Hepatocyte (in vitro differentiated cells): ENCODE results near the gene UPF3B. TPM values are rescaled to one million over a fixed set of nuclear protein-coding genes. Genes with fewer than 3 reads are reported as not detected.

Experiments used
- DNase-seq: peaks from one replicate; pipeline ENCODE4 v3.0.0-alpha.2; 2016; ENCODE audit warnings: low spot score
- H2AFZ ChIP-seq: fragments of 200-600 bp; sonication (generic); 2 replicates; pipeline ENCODE4 v1.6.0; 2016; ENCODE audit warnings: antibody characterized with exemption, mild to moderate bottlenecking
- H3K27ac ChIP-seq: fragments of 200-600 bp; sonication (generic); 2 replicates; pipeline ENCODE4 v1.5.1; 2016; ENCODE audit warnings: mild to moderate bottlenecking
- H3K27me3 ChIP-seq: fragments of 200-600 bp; sonication (generic); 2 replicates; pipeline ENCODE4 v1.6.1; 2016
- H3K36me3 ChIP-seq: fragments of 200-600 bp; sonication (generic); replicated peaks from 2 replicates; pipeline ENCODE4 v1.5.1; 2016; ENCODE audit warnings: low read depth; ENCODE audit not compliant: insufficient read depth
- H3K4me1 ChIP-seq: fragments of 200-600 bp; sonication (generic); 2 replicates; pipeline ENCODE4 v1.5.1; 2016; ENCODE audit warnings: mild to moderate bottlenecking, moderate library complexity; ENCODE audit not compliant: insufficient read depth
- H3K4me2 ChIP-seq: fragments of 200-600 bp; sonication (generic); 2 replicates; pipeline ENCODE4 v1.6.0; 2016
- H3K4me3 ChIP-seq: fragments of 200-600 bp; sonication (generic); 2 replicates; pipeline ENCODE4 v1.5.1; 2016; ENCODE audit warnings: mild to moderate bottlenecking
- H3K79me2 ChIP-seq: fragments of 200-600 bp; sonication (generic); 2 replicates; pipeline ENCODE4 v1.6.0; 2017; ENCODE audit warnings: mild to moderate bottlenecking
- H3K9me2 ChIP-seq: fragments of 200-600 bp; sonication (generic); replicated peaks from 2 replicates; pipeline ENCODE4 v1.6.0; 2017; ENCODE audit warnings: mild to moderate bottlenecking; ENCODE audit not compliant: insufficient read depth
- H3K9me3 ChIP-seq: fragments of 200-600 bp; sonication (generic); 2 replicates; pipeline ENCODE4 v1.5.1; 2016; ENCODE audit warnings: low read depth, mild to moderate bottlenecking
- H4K20me1 ChIP-seq: fragments of 200-600 bp; sonication (generic); 2 replicates; pipeline ENCODE4 v1.6.0; 2016; ENCODE audit warnings: mild to moderate bottlenecking; ENCODE audit not compliant: insufficient read depth, poor library complexity, severe bottlenecking
- CTCF ChIP-seq: fragments of 200-600 bp; sonication (generic); IDR thresholded peaks from 2 replicates; pipeline ENCODE4 v1.5.1; 2016; ENCODE audit warnings: antibody characterized with exemption, mild to moderate bottlenecking; ENCODE audit not compliant: poor library complexity
- EZH2 ChIP-seq: fragments of 200-600 bp; sonication (generic); IDR thresholded peaks from 2 replicates; pipeline ENCODE4 v1.6.1; 2016; ENCODE audit warnings: antibody characterized with exemption, mild to moderate bottlenecking, borderline replicate concordance
- EZH2phosphoT487 ChIP-seq: fragments of 200-600 bp; sonication (generic); IDR thresholded peaks from one replicate; pipeline ENCODE4 v1.6.1; 2018; ENCODE audit warnings: antibody characterized with exemption, mild to moderate bottlenecking, low read depth, moderate library complexity; ENCODE audit not compliant: unreplicated experiment, severe bottlenecking
- WGBS: methylation state at CpG from one replicate; pipeline ENCODE4 v1.1.6; 2016; ENCODE audit warnings: low lambda C conversion rate; ENCODE audit errors: missing lambda C conversion rate; 5-methylcytosine and 5-hydroxymethylcytosine counted together
- polyA plus RNA-seq: library from polyadenylated mRNA; unstranded; fragments of >200 nt; fragmentation: Nextera tagmentation; extraction: Ambion mirVana; gene quantifications from 2 replicates; pipeline ENCODE4 v1.2.1, GENCODE V29; 2016
- total RNA-seq: library from RNA; depleted of rRNA; stranded (reverse); fragments of >200 nt; gene quantifications from 2 replicates; pipeline ENCODE4 v1.2.3, GENCODE V29; 2014

UPF3B gene, protein sequence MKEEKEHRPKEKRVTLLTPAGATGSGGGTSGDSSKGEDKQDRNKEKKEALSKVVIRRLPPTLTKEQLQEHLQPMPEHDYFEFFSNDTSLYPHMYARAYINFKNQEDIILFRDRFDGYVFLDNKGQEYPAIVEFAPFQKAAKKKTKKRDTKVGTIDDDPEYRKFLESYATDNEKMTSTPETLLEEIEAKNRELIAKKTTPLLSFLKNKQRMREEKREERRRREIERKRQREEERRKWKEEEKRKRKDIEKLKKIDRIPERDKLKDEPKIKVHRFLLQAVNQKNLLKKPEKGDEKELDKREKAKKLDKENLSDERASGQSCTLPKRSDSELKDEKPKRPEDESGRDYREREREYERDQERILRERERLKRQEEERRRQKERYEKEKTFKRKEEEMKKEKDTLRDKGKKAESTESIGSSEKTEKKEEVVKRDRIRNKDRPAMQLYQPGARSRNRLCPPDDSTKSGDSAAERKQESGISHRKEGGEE
- total RNA-seq (3.3 and 4.3 TPM in 2 replicates), polyA plus RNA-seq (6.7 and 11.0 TPM in 2 replicates)

DNA sequence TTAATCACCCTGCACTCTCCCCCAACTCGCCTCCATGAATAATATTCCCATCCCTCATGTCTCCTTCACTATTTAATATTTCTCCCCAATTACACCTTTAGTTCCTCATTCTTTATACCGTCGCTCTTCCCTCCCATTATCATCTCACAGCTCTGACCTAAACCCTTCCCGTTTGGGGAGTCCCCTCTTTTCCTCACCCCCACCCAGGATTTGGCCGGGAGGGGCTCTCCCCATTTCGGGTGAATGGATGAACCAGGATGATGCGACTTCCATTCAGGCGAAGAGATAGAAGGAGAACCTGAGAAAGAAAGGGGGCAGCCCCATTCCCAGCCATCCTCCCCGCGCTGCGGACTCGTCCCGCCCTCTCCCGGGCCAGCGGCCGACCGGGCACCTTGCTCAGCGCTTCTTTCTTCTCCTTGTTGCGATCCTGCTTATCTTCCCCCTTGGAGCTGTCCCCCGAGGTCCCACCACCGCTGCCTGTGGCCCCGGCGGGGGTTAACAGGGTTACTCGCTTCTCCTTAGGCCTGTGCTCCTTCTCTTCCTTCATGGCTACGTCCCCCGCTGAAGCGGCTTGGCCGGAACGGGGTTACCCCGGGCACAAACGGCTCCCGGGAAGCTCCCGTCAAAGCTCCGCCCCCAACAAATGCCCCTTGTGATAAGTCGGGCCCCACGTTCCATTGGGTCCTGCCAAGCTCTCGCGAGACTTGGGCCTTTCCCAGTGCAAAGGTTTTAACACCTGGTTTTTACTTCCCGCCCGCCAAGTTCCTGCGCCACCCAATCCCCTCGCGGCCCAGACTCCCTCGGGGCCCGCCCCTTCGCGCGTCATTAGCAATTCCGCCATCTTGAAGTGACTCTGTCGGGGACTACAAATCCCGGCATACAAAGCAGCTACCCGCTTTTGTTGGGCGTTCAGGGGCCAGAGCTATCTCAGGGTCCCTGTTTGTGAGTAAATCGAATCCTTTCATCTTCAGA is at the start of gene UPF3B:
TSS of gene UPF3B (minus strand) at position 582 of the 972 bp plus-strand sequence. CDS start at position 547, 35 bp downstream.
- Histone ChIP-seq H3K27ac (peak within 1 kb of the TSS; percentile 90), H3K4me3 (peak within 1 kb of the TSS; percentile 86), H3K4me2 (peak within 1 kb of the TSS; percentile 73), H2AFZ (peak within 1 kb of the TSS; percentile 75), H3K9me2 (no peaks in the 10 kb centered on the region), H3K9me3 (no peaks in the 10 kb centered on the region), H3K27me3 (no peaks in the 10 kb centered on the region), H3K79me2 (peaks cover 15% of the 10 kb centered on the region), H3K4me1 (no peaks in the 10 kb centered on the region), H3K36me3 (no peaks in the 10 kb centered on the region), H4K20me1 (no peaks in the 10 kb centered on the region)
- TF ChIP-seq EZH2phosphoT487 (no peak), CTCF (no peak), EZH2 (no peak)
- 45% methylated on average over 50 of the region's 54 CpGs for WGBS
- DNase-seq, result peak; percentile 97

GRCh38 chrX:119900976-119901375 is 48.2 kb upstream of the UPF3B start:
- no peaks in the 10 kb centered on the region for H3K27me3 ChIP-seq
- H3K36me3 ChIP-seq, result no peaks in the 10 kb centered on the region
- no peak overlapping the region for H3K4me3 ChIP-seq
- H3K9me3 ChIP-seq, result no peaks in the 10 kb centered on the region
- no peaks in the 10 kb centered on the region for H3K4me1 ChIP-seq
- no peak overlapping the region for H3K27ac ChIP-seq
- 65% methylated on average over 1 of the region's 1 CpG for WGBS
- H3K9me2 ChIP-seq, result no peaks in the 10 kb centered on the region
- no peak overlapping the region for H2AFZ ChIP-seq
- no peaks in the 10 kb centered on the region for H3K79me2 ChIP-seq
- DNase-seq, result no peak
- TF ChIP-seq CTCF (no peak), EZH2phosphoT487 (no peak), EZH2 (no peak)
- H4K20me1 ChIP-seq, result no peaks in the 10 kb centered on the region
- H3K4me2 ChIP-seq, result no peak overlapping the region

DNA sequence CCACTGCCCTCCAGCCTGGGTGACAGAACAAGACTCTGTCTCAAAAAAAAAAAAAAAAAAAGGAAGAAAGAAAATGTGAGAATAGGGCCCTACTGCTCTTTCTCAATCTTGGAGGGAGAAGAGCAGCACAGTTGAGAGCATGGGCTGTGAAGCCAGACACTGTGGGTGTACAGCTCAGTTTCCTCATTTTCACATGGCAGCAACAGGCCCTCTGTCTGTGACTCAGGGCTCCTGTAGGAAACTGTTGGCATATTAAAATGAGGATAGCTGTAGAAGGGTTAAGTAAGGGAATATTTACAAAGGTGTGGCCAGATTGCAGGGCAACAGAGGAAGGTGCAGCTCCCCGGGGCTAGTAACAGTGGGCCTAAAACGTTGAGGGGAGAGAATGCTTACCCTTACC is 46.4 kb upstream of the UPF3B start:
- DNase-seq, result no peak
- no peak for TF ChIP-seq EZH2
- TF ChIP-seq CTCF, result no peak
- TF ChIP-seq EZH2phosphoT487, result no peak
- no peaks in the 10 kb centered on the region for H3K9me2 ChIP-seq
- no peak overlapping the region for H3K4me2 ChIP-seq
- 30% methylated on average over 2 of the region's 2 CpGs for WGBS
- H4K20me1 ChIP-seq, result no peaks in the 10 kb centered on the region
- no peaks in the 10 kb centered on the region for H3K36me3 ChIP-seq
- H3K4me3 ChIP-seq, result no peak overlapping the region
- no peaks in the 10 kb centered on the region for H3K79me2 ChIP-seq
- no peaks in the 10 kb centered on the region for H3K9me3 ChIP-seq
- H3K27me3 ChIP-seq, result no peaks in the 10 kb centered on the region
- no peak overlapping the region for H3K27ac ChIP-seq
- no peak overlapping the region for H2AFZ ChIP-seq
- no peaks in the 10 kb centered on the region for H3K4me1 ChIP-seq
